ENCODE measurements around the gene LRIG1.

Gene LRIG1

GRCh38 chr3:66403323-66403990 is 97.4 kb downstream of the LRIG1 start:
- no peak for DNase-seq (ENCODE audit: low read depth in 2 of 2)

- DNase-seq (ENCODE audit: low read depth in 2 of 2): no peak
These were observed 98.1 kb downstream of the LRIG1 start for GRCh38 chr3:66402596-66403290.

DNA sequence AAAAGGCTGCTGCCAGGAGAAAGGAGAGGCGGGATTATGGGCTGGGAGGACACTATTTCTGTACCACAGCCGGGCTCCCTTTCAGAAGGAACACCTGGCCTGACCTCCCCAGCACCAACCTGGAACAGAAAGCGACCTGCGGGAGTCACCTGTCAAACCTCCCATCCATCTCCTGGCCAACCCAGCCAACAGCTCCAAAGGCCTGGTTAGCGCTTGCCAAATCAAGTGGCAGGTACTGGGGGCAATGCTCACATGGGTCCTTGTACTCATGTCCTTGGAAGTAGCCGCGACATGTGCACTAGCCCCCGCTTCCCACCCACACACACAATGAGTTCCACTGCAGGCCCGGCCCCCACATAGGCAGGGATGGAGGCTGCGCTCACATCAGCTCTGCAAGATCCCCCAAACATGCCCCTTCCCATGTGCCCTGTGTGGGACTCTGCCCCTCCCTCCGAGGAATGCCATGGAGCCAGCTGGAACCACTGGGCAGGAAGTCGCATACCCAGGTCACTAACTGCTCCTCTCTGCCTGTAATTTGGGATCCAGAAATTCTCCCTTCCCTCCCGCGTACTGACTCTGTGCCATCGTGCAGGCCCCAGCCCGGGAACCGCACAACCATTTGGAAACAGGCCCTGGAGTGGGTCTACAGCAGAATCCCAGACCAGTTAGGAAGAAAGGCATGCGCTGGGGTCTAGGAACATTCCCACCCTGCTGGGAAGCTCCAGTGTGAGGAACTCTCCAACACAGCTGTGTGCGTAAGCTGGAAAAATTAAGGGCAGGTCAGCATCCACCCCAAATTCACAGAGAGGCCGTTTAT is 98.9 kb downstream of the LRIG1 start:
- DNase-seq (ENCODE audit: low read depth in 2 of 2): no peak

DNA sequence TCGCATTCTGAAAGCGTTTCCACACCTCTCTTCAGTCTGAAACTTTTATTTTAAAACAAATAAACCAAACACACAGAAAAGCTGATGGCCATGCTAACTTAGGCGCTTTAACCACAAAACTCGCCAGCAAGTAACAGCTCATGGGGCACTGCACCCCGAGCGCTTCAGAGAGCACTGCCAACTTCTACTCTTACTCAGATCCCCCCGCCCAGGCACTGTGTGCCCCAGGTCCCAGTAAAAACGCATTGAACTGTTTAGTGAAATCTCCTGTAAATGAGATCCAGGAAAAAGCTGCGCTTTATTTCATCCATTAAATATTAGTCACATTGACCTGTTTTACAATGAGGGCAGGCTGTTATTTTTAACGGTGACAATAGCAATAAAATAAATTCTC is 99.7 kb downstream of the LRIG1 start:
- DNase-seq (ENCODE audit: low read depth in 2 of 2): no peak

GRCh38 chr3:66400411-66401156 is 100.2 kb downstream of the LRIG1 start:
- DNase-seq (ENCODE audit: low read depth in 2 of 2): no peak

- no peak for DNase-seq (ENCODE audit: low read depth in 2 of 2)
These were observed 101.1 kb downstream of the LRIG1 start for GRCh38 chr3:66399529-66400232.

- DNase-seq (ENCODE audit: low read depth in 2 of 2): no peak
These were observed 102.4 kb downstream of the LRIG1 start for GRCh38 chr3:66398228-66399025.

DNA sequence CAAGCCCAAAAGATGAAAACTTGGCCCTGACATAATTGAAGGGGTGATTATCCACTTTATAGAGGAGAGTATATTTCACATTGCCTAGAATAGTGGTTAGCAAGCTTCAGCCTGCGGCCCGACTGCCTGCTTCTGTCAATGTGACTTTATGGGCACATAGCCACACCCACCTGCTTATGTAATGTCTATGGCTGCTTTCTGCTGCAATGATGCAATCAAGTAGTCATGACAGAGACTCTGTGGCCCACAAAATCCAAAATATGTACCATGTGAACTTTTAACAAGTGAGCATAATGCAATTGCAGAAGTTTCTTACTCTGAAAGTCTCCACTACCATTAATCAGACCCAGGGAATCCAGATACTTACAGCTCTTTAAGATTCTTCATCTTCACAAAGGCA is 103.1 kb downstream of the LRIG1 start:
- no peak for DNase-seq (ENCODE audit: low read depth in 2 of 2)

DNA sequence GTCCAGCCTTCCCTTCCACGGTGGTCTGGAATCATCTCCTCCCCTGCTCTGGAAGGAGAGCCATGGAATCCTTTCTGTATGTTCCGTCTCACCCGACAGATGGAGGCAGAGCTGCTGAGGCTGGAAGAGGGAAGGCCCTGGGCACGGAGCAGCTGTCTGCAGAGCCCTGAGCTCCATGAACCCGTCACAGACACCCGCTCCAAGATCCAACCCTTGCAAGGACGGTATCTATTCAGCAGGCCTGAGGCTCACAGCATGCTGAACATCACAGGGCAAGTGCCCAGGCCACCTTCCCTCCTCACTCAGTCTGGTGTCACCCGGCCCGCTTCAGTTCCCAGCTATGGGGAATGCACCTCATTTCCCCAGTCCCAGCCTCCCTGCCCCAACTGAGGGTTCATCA is 103.9 kb downstream of the LRIG1 start:
- DNase-seq (ENCODE audit: low read depth in 2 of 2): no peak

DNA sequence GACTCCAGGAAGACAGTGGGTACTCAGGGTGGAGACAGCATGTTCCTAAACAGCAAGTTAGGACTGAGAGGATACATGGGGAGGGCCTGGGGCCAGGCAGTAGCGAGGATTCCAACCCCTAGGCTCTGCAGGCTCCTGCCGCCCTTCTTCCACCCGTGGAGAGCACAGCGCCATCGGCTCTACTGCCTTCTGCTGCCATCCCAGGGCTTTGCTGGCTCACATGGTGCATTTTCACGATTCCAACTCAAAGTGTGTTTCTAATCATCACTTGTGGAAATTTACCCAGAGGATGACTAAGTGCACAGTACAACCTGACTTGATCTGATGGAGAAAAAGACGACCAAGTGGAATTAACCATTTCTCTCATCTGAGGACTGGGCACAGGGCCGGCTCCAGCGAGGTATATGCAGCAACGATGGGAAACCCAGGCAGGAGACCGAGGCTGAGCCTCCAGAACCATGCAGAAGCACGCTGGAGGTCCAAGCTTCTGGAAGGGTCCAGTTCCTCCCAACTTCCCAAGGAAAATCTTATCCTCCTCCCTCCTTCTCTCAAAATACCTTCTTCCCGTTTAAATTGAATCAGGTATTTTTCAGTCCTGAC is 104.6 kb downstream of the LRIG1 start:
- DNase-seq (ENCODE audit: low read depth in 2 of 2): no peak

DNA sequence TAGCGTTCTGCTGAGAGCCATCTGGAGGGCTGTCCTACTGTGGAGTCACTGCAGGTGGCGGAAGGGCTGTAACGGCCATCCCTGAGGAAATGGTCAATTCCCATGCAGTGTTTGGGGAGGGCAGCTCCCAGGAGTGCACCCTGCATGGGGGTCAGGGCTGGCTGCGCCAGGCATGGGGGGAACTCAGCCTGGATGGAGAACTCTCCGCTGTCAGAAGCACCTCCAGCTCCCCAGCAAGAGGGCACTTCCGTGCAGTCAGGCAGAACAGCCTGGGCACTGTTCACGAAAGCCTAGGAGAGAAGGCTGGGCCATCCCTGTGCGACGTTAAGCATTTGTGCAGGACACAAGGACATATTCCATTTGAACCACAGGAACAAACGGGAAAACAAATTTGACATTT is 105.2 kb downstream of the LRIG1 start:
- DNase-seq (ENCODE audit: low read depth in 2 of 2): no peak

DNA sequence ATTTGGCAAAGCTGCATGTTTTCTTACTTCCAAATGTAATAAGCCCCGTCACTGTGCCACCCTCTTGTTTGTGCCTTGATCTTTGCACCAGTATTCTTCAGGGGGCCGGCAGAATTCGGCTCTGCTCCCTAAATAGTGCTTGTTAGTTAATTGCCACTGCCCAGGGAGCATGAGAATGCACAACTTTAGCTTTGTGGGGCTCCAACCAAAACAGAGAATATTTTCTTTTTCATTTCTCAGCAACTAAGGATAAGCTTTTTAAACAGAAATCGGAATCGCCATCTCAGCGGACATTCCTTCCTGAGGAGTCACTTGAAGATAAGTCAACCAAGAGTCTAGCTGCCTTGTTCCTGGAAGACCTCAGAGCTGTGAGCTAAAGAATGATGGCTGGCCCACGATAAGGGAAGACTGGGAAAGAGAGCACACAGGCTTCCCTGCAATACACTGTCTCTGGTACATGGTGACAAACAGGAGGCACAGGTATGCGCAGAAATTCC is 106.0 kb downstream of the LRIG1 start:
- no peak for DNase-seq (ENCODE audit: low read depth in 2 of 2)

- peak; percentile 6 to 24 for DNase-seq (ENCODE audit: low read depth in 2 of 2)
These were observed 106.6 kb downstream of the LRIG1 start for GRCh38 chr3:66394019-66394752.

GRCh38 chr3:66393333-66394005 is 107.4 kb downstream of the LRIG1 start:
- DNase-seq (ENCODE audit: low read depth in 2 of 2): no peak

- no peak for DNase-seq (ENCODE audit: low read depth in 2 of 2)
These were observed 107.9 kb downstream of the LRIG1 start for GRCh38 chr3:66392966-66393332.

GRCh38 chr3:66392512-66392911 is 108.3 kb downstream of the LRIG1 start:
- DNase-seq (ENCODE audit: low read depth in 2 of 2): no peak

- no peak for DNase-seq (ENCODE audit: low read depth in 2 of 2)
These were observed 110.8 kb downstream of the LRIG1 start for GRCh38 chr3:66390013-66390412.

DNA sequence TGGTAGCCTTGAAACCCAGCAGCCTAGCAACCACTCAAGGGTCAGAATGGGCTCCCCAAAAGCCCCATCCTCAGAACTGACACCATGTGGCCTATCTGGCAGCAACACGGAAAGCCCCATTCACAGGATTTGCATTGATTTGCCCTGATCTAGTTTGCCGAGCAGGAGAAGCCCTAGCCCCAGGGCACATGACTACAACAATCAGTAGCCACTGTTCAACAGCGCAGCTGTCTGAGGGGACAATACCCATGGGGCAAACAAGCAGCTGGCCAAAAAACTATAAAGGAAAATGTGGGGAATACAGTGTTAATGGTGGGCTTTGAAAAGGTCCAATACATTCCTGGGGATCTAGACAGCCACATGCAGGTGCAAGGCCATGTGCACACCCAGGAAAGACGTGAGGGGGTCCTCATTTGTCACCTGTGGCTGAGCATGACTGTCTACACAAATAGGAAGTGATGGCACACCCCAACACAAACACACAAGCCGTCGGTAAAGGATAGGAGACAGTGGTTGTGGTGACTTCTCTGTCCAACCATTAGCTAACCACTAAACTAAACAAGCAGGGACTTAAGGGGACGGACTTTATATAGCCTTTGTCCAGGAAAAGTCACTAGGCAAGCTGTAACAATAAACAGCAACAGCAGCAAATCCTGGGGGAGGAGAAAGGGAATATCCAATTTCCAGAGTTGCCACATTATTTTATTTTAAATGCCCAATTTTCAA is 113.7 kb downstream of the LRIG1 start:
- DNase-seq (ENCODE audit: low read depth in 2 of 2): no peak
